Peyer's patch (tissue), 4 donors: ENCODE data around the gene LRP5.

Experiments
- CTCF ChIP-seq, 6 experiments: fragments of 450-650 bp in 4 of 6; fragments of 200-600 bp in 2 of 6; sonication (generic) in 1 of 6; IDR thresholded peaks; one replicate each; pipeline ENCODE4 v1.5.1; 2017 to 2019; ENCODE audit warnings: antibody characterized with exemption in 6 of 6, mild to moderate bottlenecking in 3 of 6, moderate library complexity in 1 of 6
- POLR2A ChIP-seq, 2 donors: fragments of 450-650 bp; IDR thresholded peaks; one replicate each; pipeline ENCODE4 v1.5.1; 2017; ENCODE audit warnings: antibody characterized with exemption in 2 of 2, mild to moderate bottlenecking in 2 of 2, moderate library complexity in 2 of 2

DNA sequence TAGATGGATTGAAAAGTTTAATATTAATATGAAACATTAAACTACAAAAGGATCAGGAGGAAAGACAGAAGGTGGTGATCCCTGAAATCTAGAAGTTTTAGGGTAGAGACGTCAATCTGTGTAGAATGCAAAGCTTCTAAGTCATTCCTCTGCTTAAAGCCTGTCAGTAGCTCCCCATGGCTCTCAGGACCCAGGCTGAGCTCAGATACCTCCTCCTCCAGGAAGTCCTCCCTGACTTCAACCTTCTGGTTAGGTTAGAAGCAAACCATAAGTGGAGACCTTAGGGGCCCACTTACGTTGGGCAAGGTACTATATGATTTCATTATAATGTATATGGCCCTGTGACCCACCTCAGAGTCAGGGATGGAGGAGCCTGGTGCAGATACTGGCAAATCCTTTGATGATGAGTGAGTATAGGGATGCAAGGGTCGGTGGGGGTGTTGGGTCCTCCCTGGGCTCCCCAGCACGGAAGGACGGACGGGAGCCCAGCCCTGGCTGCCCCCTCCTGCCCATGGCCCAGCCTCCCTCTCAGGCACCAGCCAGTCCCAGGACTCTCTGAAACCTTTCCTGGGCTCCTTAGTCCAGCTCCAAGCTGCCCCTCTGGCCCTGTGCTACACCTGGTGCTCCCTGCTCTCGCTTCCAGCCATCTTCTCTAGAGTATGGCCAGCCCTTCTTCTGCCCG is 145.0 kb downstream of the LRP5 start:
- no peak for TF ChIP-seq POLR2A (IDR thresholded peaks at IDR 0.05)
- TF ChIP-seq CTCF (IDR thresholded peaks at IDR 0.05), result no peak
